ENCODE data around the gene CYP2A6.
A peak's percentile ranks its signal among the peaks of the same experiment; 100 is the strongest.
"Not testable (repeated sequence)": the region's sequence is repeated elsewhere in the genome, so short reads cannot be mapped to it uniquely, and the experiment has no call there.

CYP2A6 gene

GRCh38 chr19:40850277-40850676 lies at the start of gene CYP2A6:
Gene CYP2A6, minus strand, starts transcription at chr19:40850447. Its CDS starts 21 bp downstream, at chr19:40850426.
- DNase-seq (ENCODE audit: low read depth) = not testable (repeated sequence)

- not testable (repeated sequence) for DNase-seq (ENCODE audit: low read depth)
Measured at GRCh38 chr19:40899964-40900363, 49.7 kb upstream of the CYP2A6 start.

- not testable (repeated sequence) for DNase-seq (ENCODE audit: low read depth)
Measured at GRCh38 chr19:40896843-40897789, 46.9 kb upstream of the CYP2A6 start.

- DNase-seq (ENCODE audit: low read depth) = no peak
Measured at GRCh38 chr19:40896418-40896796, 46.2 kb upstream of the CYP2A6 start.

GRCh38 chr19:40893112-40893511 lies 42.9 kb upstream of the CYP2A6 start:
- no peak for DNase-seq (ENCODE audit: low read depth)

- DNase-seq (ENCODE audit: low read depth) = no peak
Measured at GRCh38 chr19:40889366-40889765, 39.1 kb upstream of the CYP2A6 start.

- DNase-seq (ENCODE audit: low read depth) = no peak
Measured at GRCh38 chr19:40888191-40888590, 37.9 kb upstream of the CYP2A6 start.

GRCh38 chr19:40884187-40884931 lies 34.1 kb upstream of the CYP2A6 start:
- not testable (repeated sequence) for DNase-seq (ENCODE audit: low read depth)

- DNase-seq (ENCODE audit: low read depth) = not testable (repeated sequence)
Measured at GRCh38 chr19:40882062-40882461, 31.8 kb upstream of the CYP2A6 start, which contains the start of gene CYP2A7. Gene CYP2A7, minus strand, starts transcription at chr19:40882231. Its CDS starts 21 bp downstream, at chr19:40882210.

GRCh38 chr19:40879349-40879748 lies 29.1 kb upstream of the CYP2A6 start:
- DNase-seq (ENCODE audit: low read depth) = not testable (repeated sequence)

GRCh38 chr19:40875526-40875951 lies 25.3 kb upstream of the CYP2A6 start:
- peak; percentile 62 for DNase-seq (ENCODE audit: low read depth)

- not testable (repeated sequence) for DNase-seq (ENCODE audit: low read depth)
Measured at GRCh38 chr19:40874874-40875273, 24.6 kb upstream of the CYP2A6 start.

- DNase-seq (ENCODE audit: low read depth) = not testable (repeated sequence)
Measured at GRCh38 chr19:40873873-40874272, 23.6 kb upstream of the CYP2A6 start.

- DNase-seq (ENCODE audit: low read depth) = no peak
Measured at GRCh38 chr19:40872209-40872608, 22.0 kb upstream of the CYP2A6 start.

- DNase-seq (ENCODE audit: low read depth) = no peak
Measured at GRCh38 chr19:40867701-40868100, 17.5 kb upstream of the CYP2A6 start.

GRCh38 chr19:40864739-40865496 lies 14.7 kb upstream of the CYP2A6 start:
- DNase-seq (ENCODE audit: low read depth) = not testable (repeated sequence)

GRCh38 chr19:40862785-40863184 lies 12.5 kb upstream of the CYP2A6 start:
- no peak for DNase-seq (ENCODE audit: low read depth)

- no peak for DNase-seq (ENCODE audit: low read depth)
Measured at GRCh38 chr19:40862333-40862732, 12.1 kb upstream of the CYP2A6 start.

- no peak for DNase-seq (ENCODE audit: low read depth)
Measured at GRCh38 chr19:40858109-40858508, 7.9 kb upstream of the CYP2A6 start.

- DNase-seq (ENCODE audit: low read depth) = not testable (repeated sequence)
Measured at GRCh38 chr19:40852467-40853152, 2.4 kb upstream of the CYP2A6 start.

GRCh38 chr19:40846722-40847121 lies 3.5 kb downstream of the CYP2A6 start:
- not testable (repeated sequence) for DNase-seq (ENCODE audit: low read depth)
